Activated CD8-positive, alpha-beta memory T cell treated with anti-CD3 and anti-CD28 coated beads, Interleukin-2, amount 50 U/mL, for 4 hours (primary cell): ENCODE data around the gene CR1.
"Not testable (repeated sequence)": the region's sequence is repeated elsewhere in the genome, so short reads cannot be mapped to it uniquely, and the experiment has no call there.

Source experiments
- DNase-seq: peaks from one replicate; pipeline ENCODE4 v3.0.0-alpha.2; 2020

The CR1 gene

GRCh38 chr1:207646171-207646570 lies 150.2 kb downstream of the CR1 start:
- DNase-seq = no peak

- DNase-seq = no peak
These were observed 151.1 kb downstream of the CR1 start for GRCh38 chr1:207646944-207647579.

- DNase-seq = no peak
These were observed 151.8 kb downstream of the CR1 start for GRCh38 chr1:207647671-207648333.

- no peak for DNase-seq
These were observed 152.6 kb downstream of the CR1 start for GRCh38 chr1:207648334-207649209.

- DNase-seq = no peak
These were observed 153.3 kb downstream of the CR1 start for GRCh38 chr1:207649210-207649753.

GRCh38 chr1:207649865-207650580 lies 154.1 kb downstream of the CR1 start:
- DNase-seq = no peak

- no peak for DNase-seq
These were observed 155.6 kb downstream of the CR1 start for GRCh38 chr1:207651583-207651982.

GRCh38 chr1:207654320-207654719 lies 158.4 kb downstream of the CR1 start:
- no peak for DNase-seq

GRCh38 chr1:207658408-207658807 lies 162.5 kb downstream of the CR1 start:
- DNase-seq = no peak

GRCh38 chr1:207658904-207659485 lies 163.0 kb downstream of the CR1 start:
- no peak for DNase-seq

- DNase-seq = no peak
These were observed 163.7 kb downstream of the CR1 start for GRCh38 chr1:207659545-207660153.

- not testable (repeated sequence) for DNase-seq
These were observed 165.5 kb downstream of the CR1 start for GRCh38 chr1:207661420-207661819.

- no peak for DNase-seq
These were observed 170.4 kb downstream of the CR1 start for GRCh38 chr1:207666342-207666741.

- DNase-seq = no peak
These were observed 173.6 kb downstream of the CR1 start for GRCh38 chr1:207669528-207670009.

- no peak for DNase-seq
These were observed 174.2 kb downstream of the CR1 start for GRCh38 chr1:207670192-207670591.

- no peak for DNase-seq
These were observed 175.0 kb downstream of the CR1 start for GRCh38 chr1:207670997-207671396.

GRCh38 chr1:207672522-207673130 lies 176.7 kb downstream of the CR1 start:
- DNase-seq = no peak

- DNase-seq = no peak
These were observed 177.4 kb downstream of the CR1 start for GRCh38 chr1:207673399-207673798.

- DNase-seq = no peak
These were observed 180.2 kb downstream of the CR1 start for GRCh38 chr1:207676153-207676552.

- DNase-seq = not testable (repeated sequence)
These were observed 184.8 kb downstream of the CR1 start for GRCh38 chr1:207680590-207681388.
